ENCODE data around the gene INSM1. TPM values are rescaled to one million over a fixed set of nuclear protein-coding genes. Genes with fewer than 3 reads are reported as not detected.

The INSM1 gene
- total RNA-seq, 1 experiment from 2014 or later: not detected

DNA sequence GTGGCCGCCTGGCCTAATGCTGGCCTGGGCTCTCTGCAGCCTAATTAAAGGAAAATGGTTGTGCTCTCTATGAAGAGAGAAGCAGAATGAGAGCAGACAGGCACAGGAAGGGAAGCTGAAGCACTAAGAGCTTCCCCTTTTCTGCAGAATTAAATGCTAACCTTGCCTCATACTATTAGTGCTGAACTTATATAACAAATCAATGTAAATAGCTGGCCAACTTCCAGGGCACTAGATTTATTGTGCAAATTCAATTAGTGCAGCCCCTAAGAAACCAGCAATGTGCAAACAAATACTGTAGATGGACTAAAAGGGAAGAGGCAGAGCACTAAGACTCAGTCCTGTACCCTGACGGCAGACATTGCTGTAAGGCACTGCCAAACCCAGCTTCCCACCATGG, 36.1 kb upstream of the INSM1 start:
- POLR2A ChIA-PET: no interaction called here
- Mint-ChIP-seq H3K4me3 (ENCODE audit: unreplicated experiment) (no peak overlapping the region), H3K36me3 (ENCODE audit: insufficient read depth, unreplicated experiment) (no peaks in the 10 kb centered on the region), H3K27ac (ENCODE audit: unreplicated experiment) (no peak overlapping the region), H3K9me3 (ENCODE audit: unreplicated experiment) (peaks cover 4% of the 10 kb centered on the region), H3K27me3 (ENCODE audit: insufficient read depth, unreplicated experiment) (peaks cover 23% of the 10 kb centered on the region), H3K4me1 (ENCODE audit: low read depth, unreplicated experiment) (no peaks in the 10 kb centered on the region)
- Histone ChIP-seq H3K36me3 (ENCODE audit: control insufficient read depth, insufficient read depth, low read length) (no peaks in the 10 kb centered on the region; the same call in 1 of the 2 replicates), H3K4me1 (no peaks in the 10 kb centered on the region), H3K9me3 (no peaks in the 10 kb centered on the region), H3K4me3 (ENCODE audit: low read depth, low read length) (no peak overlapping the region), H3K27me3 (replicated peaks; ENCODE audit: control insufficient read depth, insufficient read depth, low read length) (no peaks in the 10 kb centered on the region)
- DNase-seq: no peak
- intact Hi-C loops (cut with micrococcal nuclease; ENCODE audit: unreplicated experiment): no loop called here
- CTCF ChIA-PET: no interaction called here
- TF ChIP-seq, protein P1, sequence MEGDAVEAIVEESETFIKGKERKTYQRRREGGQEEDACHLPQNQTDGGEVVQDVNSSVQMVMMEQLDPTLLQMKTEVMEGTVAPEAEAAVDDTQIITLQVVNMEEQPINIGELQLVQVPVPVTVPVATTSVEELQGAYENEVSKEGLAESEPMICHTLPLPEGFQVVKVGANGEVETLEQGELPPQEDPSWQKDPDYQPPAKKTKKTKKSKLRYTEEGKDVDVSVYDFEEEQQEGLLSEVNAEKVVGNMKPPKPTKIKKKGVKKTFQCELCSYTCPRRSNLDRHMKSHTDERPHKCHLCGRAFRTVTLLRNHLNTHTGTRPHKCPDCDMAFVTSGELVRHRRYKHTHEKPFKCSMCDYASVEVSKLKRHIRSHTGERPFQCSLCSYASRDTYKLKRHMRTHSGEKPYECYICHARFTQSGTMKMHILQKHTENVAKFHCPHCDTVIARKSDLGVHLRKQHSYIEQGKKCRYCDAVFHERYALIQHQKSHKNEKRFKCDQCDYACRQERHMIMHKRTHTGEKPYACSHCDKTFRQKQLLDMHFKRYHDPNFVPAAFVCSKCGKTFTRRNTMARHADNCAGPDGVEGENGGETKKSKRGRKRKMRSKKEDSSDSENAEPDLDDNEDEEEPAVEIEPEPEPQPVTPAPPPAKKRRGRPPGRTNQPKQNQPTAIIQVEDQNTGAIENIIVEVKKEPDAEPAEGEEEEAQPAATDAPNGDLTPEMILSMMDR (IDR thresholded peaks at IDR 0.05; ENCODE audit: insufficient read depth in 1 of 2, low read depth in 1 of 2, low read length in 1 of 2, severe bottlenecking in 1 of 2, unreplicated experiment in 1 of 2): no peak
- BruUV-seq (replicated peaks): no TSS peak

DNA sequence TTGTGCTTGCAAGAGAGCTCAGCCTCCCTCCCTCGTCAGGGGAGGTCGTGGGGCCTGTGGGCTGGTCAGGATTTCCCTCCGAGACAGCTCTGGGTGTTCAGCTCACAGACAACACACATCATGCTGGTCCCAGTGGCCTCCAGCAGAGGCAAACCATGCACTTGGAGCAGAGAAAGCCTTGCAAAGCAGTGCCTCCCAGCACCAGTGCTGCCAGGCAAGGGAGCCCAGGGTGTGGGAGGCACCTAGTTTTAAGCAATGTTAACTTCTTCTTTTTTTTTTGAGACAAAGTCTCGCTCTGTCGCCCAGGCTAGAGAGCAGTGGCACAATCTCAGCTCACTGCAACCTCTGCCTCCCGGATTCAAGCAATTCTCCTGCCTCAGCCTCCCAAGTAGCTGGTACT, 34.0 kb upstream of the INSM1 start:
- POLR2A ChIA-PET: no interaction called here
- BruUV-seq (replicated peaks): no TSS peak
- Mint-ChIP-seq H3K27ac (ENCODE audit: unreplicated experiment) (no peak overlapping the region), H3K4me3 (ENCODE audit: unreplicated experiment) (no peak overlapping the region), H3K36me3 (ENCODE audit: insufficient read depth, unreplicated experiment) (no peaks in the 10 kb centered on the region), H3K4me1 (ENCODE audit: low read depth, unreplicated experiment) (no peaks in the 10 kb centered on the region), H3K9me3 (ENCODE audit: unreplicated experiment) (peaks cover 14% of the 10 kb centered on the region), H3K27me3 (ENCODE audit: insufficient read depth, unreplicated experiment) (peaks cover 16% of the 10 kb centered on the region)
- no peaks in the 10 kb centered on the region for H3K9me3 ChIP-seq
- no peaks in the 10 kb centered on the region for H3K27me3 ChIP-seq (replicated peaks; ENCODE audit: control insufficient read depth, insufficient read depth, low read length)
- TF ChIP-seq, protein P1 (IDR thresholded peaks at IDR 0.05; ENCODE audit: insufficient read depth in 1 of 2, low read depth in 1 of 2, low read length in 1 of 2, severe bottlenecking in 1 of 2, unreplicated experiment in 1 of 2): no peak
- H3K4me1 ChIP-seq: no peaks in the 10 kb centered on the region
- CTCF ChIA-PET: no interaction called here
- no peak overlapping the region for H3K4me3 ChIP-seq (ENCODE audit: low read depth, low read length)
- intact Hi-C loops (cut with micrococcal nuclease; ENCODE audit: unreplicated experiment): no loop called here
- no peaks in the 10 kb centered on the region; the same call in 1 of the 2 replicates for H3K36me3 ChIP-seq (ENCODE audit: control insufficient read depth, insufficient read depth, low read length)
- no peak for DNase-seq

DNA sequence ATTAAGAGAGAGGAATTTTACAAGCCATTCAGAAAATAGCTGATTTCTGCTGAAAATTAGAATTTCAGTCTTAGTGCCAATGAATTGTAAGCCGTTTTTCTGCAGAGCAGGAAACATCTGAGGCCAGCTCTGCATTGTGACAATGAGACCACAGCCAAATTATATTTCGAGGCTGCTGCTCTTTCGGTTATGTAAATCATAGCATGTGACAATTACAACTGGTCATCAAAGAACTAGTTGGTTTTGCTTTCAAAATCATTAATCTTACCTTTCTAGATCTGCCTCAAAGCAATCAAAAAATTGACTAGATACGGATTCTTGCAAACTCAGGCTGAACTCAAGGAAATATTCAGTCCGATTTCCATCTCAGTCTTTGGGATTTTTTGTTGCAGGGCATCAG, 33.4 kb upstream of the INSM1 start:
- no peaks in the 10 kb centered on the region for H3K27me3 ChIP-seq (replicated peaks; ENCODE audit: control insufficient read depth, insufficient read depth, low read length)
- CTCF ChIA-PET: no interaction called here
- POLR2A ChIA-PET: no interaction called here
- no peak for DNase-seq
- H3K36me3 ChIP-seq (ENCODE audit: control insufficient read depth, insufficient read depth, low read length): no peaks in the 10 kb centered on the region
- Mint-ChIP-seq H3K36me3 (ENCODE audit: insufficient read depth, unreplicated experiment) (no peaks in the 10 kb centered on the region), H3K4me1 (ENCODE audit: low read depth, unreplicated experiment) (no peaks in the 10 kb centered on the region), H3K9me3 (ENCODE audit: unreplicated experiment) (peaks cover 14% of the 10 kb centered on the region), H3K27me3 (ENCODE audit: insufficient read depth, unreplicated experiment) (peaks cover 11% of the 10 kb centered on the region), H3K4me3 (ENCODE audit: unreplicated experiment) (no peak overlapping the region), H3K27ac (ENCODE audit: unreplicated experiment) (no peak overlapping the region)
- no peaks in the 10 kb centered on the region for H3K9me3 ChIP-seq
- no TSS peak for BruUV-seq (replicated peaks)
- no peaks in the 10 kb centered on the region for H3K4me1 ChIP-seq
- TF ChIP-seq, protein P1 (IDR thresholded peaks at IDR 0.05; ENCODE audit: insufficient read depth in 1 of 2, low read depth in 1 of 2, low read length in 1 of 2, severe bottlenecking in 1 of 2, unreplicated experiment in 1 of 2): no peak
- H3K4me3 ChIP-seq (ENCODE audit: low read depth, low read length): no peak overlapping the region
- intact Hi-C loops (cut with micrococcal nuclease; ENCODE audit: unreplicated experiment): no loop called here

Data from Caco-2 (cell line).